Glutamatergic neuron (in vitro differentiated cells): ENCODE results near the gene PELI1. TPM values are rescaled to one million over a fixed set of nuclear protein-coding genes. Genes with fewer than 3 reads are reported as not detected.
A peak's percentile ranks its signal among the peaks of the same experiment; 100 is the strongest.

Experiments
- DNase-seq: peaks from one replicate; pipeline ENCODE4 v3.0.0; 2022
- H3K27ac Mint-ChIP-seq: one replicate; pipeline ENCODE4 v1.8.0; 2020; ENCODE audit warnings: mild to moderate bottlenecking, mixed read lengths, inconsistent platforms; ENCODE audit not compliant: unreplicated experiment
- H3K27me3 Mint-ChIP-seq: one replicate; pipeline ENCODE4 v1.8.0; 2020; ENCODE audit warnings: mild to moderate bottlenecking, moderate library complexity, mixed read lengths, inconsistent platforms; ENCODE audit not compliant: unreplicated experiment
- H3K36me3 Mint-ChIP-seq: one replicate; pipeline ENCODE4 v1.8.0; 2020; ENCODE audit warnings: mild to moderate bottlenecking, mixed read lengths, inconsistent platforms; ENCODE audit not compliant: unreplicated experiment
- H3K4me1 Mint-ChIP-seq: one replicate; pipeline ENCODE4 v1.8.0; 2020; ENCODE audit warnings: mild to moderate bottlenecking, low read depth, mixed read lengths, inconsistent platforms; ENCODE audit not compliant: unreplicated experiment
- H3K4me3 Mint-ChIP-seq: one replicate; pipeline ENCODE4 v1.8.0; 2020; ENCODE audit warnings: mild to moderate bottlenecking, mixed read lengths, inconsistent platforms; ENCODE audit not compliant: unreplicated experiment
- H3K9me3 Mint-ChIP-seq: one replicate; pipeline ENCODE4 v1.8.0; 2020; ENCODE audit warnings: mild to moderate bottlenecking, moderate library complexity, mixed read lengths, inconsistent platforms; ENCODE audit not compliant: unreplicated experiment
- CTCF ChIP-seq: fragments of 200-600 bp; sonication (generic); IDR thresholded peaks from one replicate; pipeline ENCODE4 v1.5.0; 2021; ENCODE audit not compliant: partially characterized antibody, unreplicated experiment
- total RNA-seq: library from RNA; stranded (reverse); fragmentation: NEBNext Ultra II Directional; extraction: Animal tissue kit (Norgen Biotek cat#: 25700); gene quantifications from one replicate; pipeline ENCODE4 v1.2.1, GENCODE V29; 2021; ENCODE audit not compliant: unreplicated experiment

PELI1 gene
- total RNA-seq, 1 donor from 2014 or later: 58.2 TPM

DNA sequence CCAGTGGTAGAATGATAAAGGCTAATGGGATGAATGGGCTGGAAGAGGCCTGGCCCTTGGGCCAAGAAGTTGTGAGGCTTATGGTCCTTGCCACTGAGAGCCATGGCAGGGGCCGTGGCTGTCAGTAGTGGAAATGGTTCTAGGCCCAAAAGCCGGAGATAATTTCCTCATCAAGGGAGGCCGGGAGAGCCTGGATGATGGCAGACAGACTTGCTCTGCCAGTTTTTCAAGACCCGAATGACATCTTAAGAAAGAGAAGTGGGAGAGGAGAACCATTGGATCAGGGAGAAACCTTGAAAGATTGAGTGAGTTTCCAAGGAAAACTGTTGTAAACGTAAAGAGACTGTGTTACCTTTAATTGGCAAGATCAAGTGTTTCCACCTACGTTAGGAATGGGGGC lies 78.7 kb downstream of the PELI1 start:
- TF ChIP-seq CTCF: no peak
- Mint-ChIP-seq H3K36me3 (no peaks in the 10 kb centered on the region), H3K4me1 (no peaks in the 10 kb centered on the region), H3K27me3 (no peaks in the 10 kb centered on the region), H3K4me3 (no peak overlapping the region), H3K27ac (no peak overlapping the region), H3K9me3 (peaks cover 2% of the 10 kb centered on the region)
- DNase-seq: no peak

DNA sequence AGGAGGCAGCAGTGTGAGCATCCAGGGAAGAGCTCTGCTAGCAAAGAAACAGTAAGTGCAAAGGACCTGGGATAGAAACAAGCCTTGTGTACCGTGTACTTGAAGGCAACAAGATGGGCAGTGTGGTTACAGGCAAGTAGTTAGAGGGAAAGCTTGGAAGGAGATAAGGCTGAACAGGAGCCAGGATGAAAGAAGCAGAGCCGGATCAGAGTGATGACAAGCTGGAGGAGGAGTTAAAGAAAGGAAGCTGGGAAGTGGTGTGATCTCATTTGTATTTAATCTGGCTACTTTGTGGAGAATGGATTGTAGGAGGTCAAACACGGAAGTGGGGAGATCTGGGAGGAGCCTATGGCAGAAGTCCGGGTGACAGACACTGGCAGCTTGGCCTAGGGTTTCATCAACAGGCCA lies 80.3 kb downstream of the PELI1 start:
- Mint-ChIP-seq H3K4me1 (no peaks in the 10 kb centered on the region), H3K4me3 (no peak overlapping the region), H3K27me3 (no peaks in the 10 kb centered on the region), H3K27ac (peak overlapping the region; percentile 17), H3K9me3 (peaks cover 2% of the 10 kb centered on the region), H3K36me3 (no peaks in the 10 kb centered on the region)
- DNase-seq: no peak
- no peak for TF ChIP-seq CTCF

DNA sequence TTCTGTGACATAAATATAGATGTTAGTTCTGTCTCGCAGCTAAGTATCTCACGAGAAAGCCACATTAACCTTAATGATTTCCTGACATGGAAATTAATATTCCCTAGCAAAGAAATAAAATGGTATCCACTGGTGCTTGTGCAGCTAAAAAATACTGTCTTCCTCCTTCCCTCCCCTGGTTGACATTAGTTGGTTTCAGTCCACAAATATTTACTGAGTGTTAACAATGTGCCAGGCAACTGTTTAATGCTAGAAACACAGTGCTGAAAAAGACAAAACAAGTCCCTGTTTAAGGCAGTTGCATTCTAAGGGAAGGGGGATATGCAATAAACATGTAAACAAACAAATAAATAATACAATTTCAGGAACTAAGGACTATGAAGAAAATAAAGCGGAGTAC lies 80.8 kb downstream of the PELI1 start:
- Mint-ChIP-seq H3K27me3 (no peaks in the 10 kb centered on the region), H3K36me3 (no peaks in the 10 kb centered on the region), H3K4me1 (no peaks in the 10 kb centered on the region), H3K27ac (no peak overlapping the region), H3K4me3 (no peak overlapping the region), H3K9me3 (peaks cover 2% of the 10 kb centered on the region)
- no peak for TF ChIP-seq CTCF
- no peak for DNase-seq

DNA sequence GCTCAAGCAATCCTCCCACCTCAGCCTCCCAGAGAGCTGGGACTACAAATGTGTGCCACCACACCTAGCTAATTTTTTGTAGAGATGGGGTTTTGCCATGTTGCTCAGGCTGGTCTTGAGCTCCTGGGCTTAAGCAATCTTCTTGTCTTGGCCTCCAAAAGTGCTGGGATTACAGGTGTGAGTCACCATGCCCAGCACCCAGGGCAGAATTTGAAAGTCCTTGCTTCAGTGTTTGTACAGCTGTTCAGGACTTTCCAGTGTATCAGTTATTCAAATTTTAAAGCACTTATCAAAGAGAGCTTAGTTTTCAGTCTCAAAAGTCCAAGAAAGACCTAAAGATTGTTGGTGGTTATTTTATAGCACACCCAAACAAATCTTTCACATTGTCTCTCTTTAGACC lies 81.4 kb downstream of the PELI1 start:
- Mint-ChIP-seq H3K4me3 (no peak overlapping the region), H3K4me1 (no peaks in the 10 kb centered on the region), H3K27me3 (no peaks in the 10 kb centered on the region), H3K9me3 (peaks cover 2% of the 10 kb centered on the region), H3K36me3 (no peaks in the 10 kb centered on the region), H3K27ac (no peak overlapping the region)
- TF ChIP-seq CTCF: no peak
- no peak for DNase-seq

DNA sequence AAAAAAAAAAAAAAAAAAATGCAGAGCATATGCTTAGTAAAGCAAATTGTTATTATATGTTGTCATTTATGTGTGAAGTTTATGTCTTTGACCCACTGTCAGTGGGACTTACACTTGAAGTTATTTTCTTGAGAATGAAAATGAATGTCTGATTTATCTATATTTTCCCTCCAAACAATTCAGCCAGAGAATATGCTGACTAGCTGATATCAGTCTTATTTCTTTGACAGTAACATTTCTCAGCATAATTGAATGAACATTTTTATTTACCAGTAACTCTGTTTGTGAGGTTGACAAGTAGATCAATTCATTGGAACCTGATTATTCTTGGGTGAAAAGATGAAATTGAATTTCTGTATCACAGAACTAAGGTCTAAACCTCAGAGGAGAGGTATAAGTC lies 85.0 kb downstream of the PELI1 start:
- no peak for DNase-seq
- no peak for TF ChIP-seq CTCF
- no peak overlapping the region for H3K4me3 Mint-ChIP-seq
- no peak overlapping the region for H3K27ac Mint-ChIP-seq
- H3K4me1 Mint-ChIP-seq: peaks cover 5% of the 10 kb centered on the region
- no peaks in the 10 kb centered on the region for H3K9me3 Mint-ChIP-seq
- no peaks in the 10 kb centered on the region for H3K27me3 Mint-ChIP-seq
- no peaks in the 10 kb centered on the region for H3K36me3 Mint-ChIP-seq
